ENCODE data around the gene ZNF536. TPM values are rescaled to one million over a fixed set of nuclear protein-coding genes. Genes with fewer than 3 reads are reported as not detected.

ZNF536 gene
- total RNA-seq, 1 experiment from 2014 or later: 2.9 TPM

DNA sequence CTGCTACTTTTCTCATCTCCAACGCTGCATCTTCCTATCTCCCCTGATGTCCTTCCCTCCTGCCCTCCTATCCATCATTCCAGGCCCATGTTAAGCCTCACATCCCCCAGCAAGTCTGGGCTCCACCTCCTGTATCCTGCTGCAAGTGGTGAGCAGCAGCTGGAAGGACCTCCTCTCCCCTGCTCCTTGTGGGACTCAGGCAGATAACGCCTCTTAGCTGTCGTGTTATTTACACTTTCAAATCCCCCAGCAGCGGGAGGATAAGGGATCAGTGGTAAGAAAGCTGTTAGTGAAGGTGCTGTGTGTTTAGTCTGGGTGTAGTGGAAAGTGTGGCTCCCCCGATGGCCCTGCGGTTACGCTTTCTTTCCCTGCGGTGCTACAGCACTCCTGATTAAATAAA is 211.9 kb downstream of the ZNF536 start:
- intact Hi-C loops (cut with micrococcal nuclease; ENCODE audit: unreplicated experiment): no loop called here
- ChIA-PET CTCF (no interaction called here), POLR2A (ENCODE audit: low non-redundant PET) (no interaction called here)
- Histone ChIP-seq H3K36me3 (ENCODE audit: insufficient read depth, low read length, poor library complexity, severe bottlenecking) (no peaks in the 10 kb centered on the region), H3K27ac (ENCODE audit: low read depth, low read length, poor library complexity, severe bottlenecking) (no peak overlapping the region), H3K4me1 (ENCODE audit: insufficient read depth, low read length, poor library complexity, severe bottlenecking) (no peaks in the 10 kb centered on the region), H3K27me3 (replicated peaks; ENCODE audit: insufficient read depth, low read depth, low read length, poor library complexity) (no peaks in the 10 kb centered on the region), H3K4me3 (ENCODE audit: low read depth, low read length, poor library complexity, severe bottlenecking) (no peak overlapping the region), H3K9me3 (ENCODE audit: low read depth, low read length, poor library complexity, severe bottlenecking) (no peaks in the 10 kb centered on the region)
- no TSS peak for BruUV-seq (replicated peaks)
- no peak for DNase-seq (ENCODE audit: low spot score)
- TF ChIP-seq CTCF (conservative IDR thresholded peaks at IDR 0.05; ENCODE audit: low read depth, low read length): no peak
- TF ChIP-seq EZH2 (IDR thresholded peaks at IDR 0.05; ENCODE audit: borderline replicate concordance, low read depth, low read length, poor library complexity, severe bottlenecking): no peak

DNA sequence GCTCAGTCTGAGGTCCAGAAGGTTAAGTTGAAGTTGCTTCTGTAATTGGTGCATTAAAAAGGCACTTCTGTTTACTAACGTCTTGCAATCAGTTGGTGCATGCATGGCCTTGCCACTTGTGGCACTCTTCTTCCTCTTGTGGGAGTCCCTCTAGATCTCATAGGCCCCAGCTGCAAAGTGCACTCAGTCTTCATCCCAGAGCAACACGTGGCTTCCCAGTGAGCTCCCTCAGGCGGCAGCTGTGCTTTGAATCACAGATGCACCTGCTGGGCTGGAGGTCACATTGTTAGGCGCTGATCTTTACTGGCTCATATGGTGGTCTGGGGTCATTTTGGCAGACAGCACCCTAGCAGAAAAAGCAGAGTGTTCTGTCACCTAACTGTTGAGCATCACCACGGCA is 215.7 kb downstream of the ZNF536 start:
- no peak overlapping the region for H3K4me3 ChIP-seq (ENCODE audit: low read depth, low read length, poor library complexity, severe bottlenecking)
- no TSS peak for BruUV-seq (replicated peaks)
- DNase-seq (ENCODE audit: low spot score): no peak
- intact Hi-C loops (cut with micrococcal nuclease; ENCODE audit: unreplicated experiment): no loop called here
- POLR2A ChIA-PET (ENCODE audit: low non-redundant PET): no interaction called here
- H3K9me3 ChIP-seq (ENCODE audit: low read depth, low read length, poor library complexity, severe bottlenecking): no peaks in the 10 kb centered on the region
- TF ChIP-seq CTCF (conservative IDR thresholded peaks at IDR 0.05; ENCODE audit: low read depth, low read length): no peak
- TF ChIP-seq EZH2 (IDR thresholded peaks at IDR 0.05; ENCODE audit: borderline replicate concordance, low read depth, low read length, poor library complexity, severe bottlenecking): no peak
- CTCF ChIA-PET: no interaction called here
- H3K4me1 ChIP-seq (ENCODE audit: insufficient read depth, low read length, poor library complexity, severe bottlenecking): no peaks in the 10 kb centered on the region
- H3K27ac ChIP-seq (ENCODE audit: low read depth, low read length, poor library complexity, severe bottlenecking): no peak overlapping the region
- H3K36me3 ChIP-seq (ENCODE audit: insufficient read depth, low read length, poor library complexity, severe bottlenecking): no peaks in the 10 kb centered on the region
- H3K27me3 ChIP-seq (replicated peaks; ENCODE audit: insufficient read depth, low read depth, low read length, poor library complexity): no peaks in the 10 kb centered on the region

- ChIA-PET CTCF (no interaction called here), POLR2A (ENCODE audit: low non-redundant PET) (no interaction called here)
- Histone ChIP-seq H3K27ac (ENCODE audit: low read depth, low read length, poor library complexity, severe bottlenecking) (no peak overlapping the region), H3K27me3 (replicated peaks; ENCODE audit: insufficient read depth, low read depth, low read length, poor library complexity) (no peaks in the 10 kb centered on the region), H3K4me3 (ENCODE audit: low read depth, low read length, poor library complexity, severe bottlenecking) (no peak overlapping the region), H3K36me3 (ENCODE audit: insufficient read depth, low read length, poor library complexity, severe bottlenecking) (no peaks in the 10 kb centered on the region), H3K4me1 (ENCODE audit: insufficient read depth, low read length, poor library complexity, severe bottlenecking) (no peaks in the 10 kb centered on the region), H3K9me3 (ENCODE audit: low read depth, low read length, poor library complexity, severe bottlenecking) (no peaks in the 10 kb centered on the region)
- intact Hi-C loops (cut with micrococcal nuclease; ENCODE audit: unreplicated experiment): no loop called here
- TF ChIP-seq EZH2 (IDR thresholded peaks at IDR 0.05; ENCODE audit: borderline replicate concordance, low read depth, low read length, poor library complexity, severe bottlenecking): no peak
- no peak for TF ChIP-seq CTCF (conservative IDR thresholded peaks at IDR 0.05; ENCODE audit: low read depth, low read length)
- no TSS peak for BruUV-seq (replicated peaks)
- DNase-seq (ENCODE audit: low spot score): no peak
Measured at GRCh38 chr19:30590596-30591229, 218.5 kb downstream of the ZNF536 start.
